ENCODE results near the gene CACNA2D1. TPM values are rescaled to one million over a fixed set of nuclear protein-coding genes. Genes with fewer than 3 reads are reported as not detected.
"Not testable (repeated sequence)": the region's sequence is repeated elsewhere in the genome, so short reads cannot be mapped to it uniquely, and the experiment has no call there.

The CACNA2D1 gene
- total and polyA plus RNA-seq, 7 experiments from 2014 or later = not detected

DNA sequence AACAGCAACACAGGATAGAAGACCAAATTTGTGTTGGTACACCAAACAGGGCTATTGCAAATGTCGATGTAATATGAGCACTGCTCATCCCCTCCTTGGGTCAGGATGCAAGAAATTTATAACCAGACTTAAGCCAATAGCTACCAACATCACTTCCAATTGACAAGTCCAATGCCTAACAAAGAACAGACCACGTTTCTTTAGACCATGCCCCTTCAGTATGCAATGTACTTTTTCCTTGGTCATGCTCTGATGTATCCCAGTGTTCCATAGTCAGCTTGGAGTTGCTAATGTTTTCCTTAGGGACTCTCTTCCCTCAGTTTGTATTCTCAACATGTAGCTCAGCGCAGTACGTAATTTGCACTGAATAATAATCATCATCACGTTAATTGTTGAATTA lies 7.8 kb downstream of the CACNA2D1 start:
- H3K36me3 ChIP-seq (ENCODE audit: control insufficient read depth in 2 of 3, insufficient read depth in 3 of 3, low read length in 3 of 3) = no peaks in the 10 kb centered on the region
- no peak overlapping the region for H3K27ac ChIP-seq (ENCODE audit: low read depth, low read length)
- Mint-ChIP-seq H3K4me3 (no peak overlapping the region), H3K4me1 (no peaks in the 10 kb centered on the region), H3K9me3 (peaks cover 0 to 6% (median 0%) of the 10 kb centered on the region in 11 donors), H3K36me3 (no peaks in the 10 kb centered on the region), H3K27me3 (peaks cover 4 to 6% (median 6%) of the 10 kb centered on the region in 5 donors), H3K27ac (no peak overlapping the region)
- no peaks in the 10 kb centered on the region for H3K4me1 ChIP-seq (ENCODE audit: control insufficient read depth in 2 of 2, insufficient read depth in 2 of 2, low read length in 2 of 2)
- CTCF ChIA-PET = no interaction called here
- no peak overlapping the region for H3K4me3 ChIP-seq (ENCODE audit: low read length)
- intact Hi-C loops (cut with micrococcal nuclease) = no loop called here
- POLR2A ChIA-PET = no interaction called here
- H3K27me3 ChIP-seq (ENCODE audit: control insufficient read depth in 2 of 2, insufficient read depth in 2 of 2, low read length in 2 of 2) = no peaks in the 10 kb centered on the region
- H3K9me3 ChIP-seq (ENCODE audit: control insufficient read depth in 2 of 3, low read length in 3 of 3) = no peaks in the 10 kb centered on the region
- ATAC-seq = no peak
- DNase-seq = no peak

DNA sequence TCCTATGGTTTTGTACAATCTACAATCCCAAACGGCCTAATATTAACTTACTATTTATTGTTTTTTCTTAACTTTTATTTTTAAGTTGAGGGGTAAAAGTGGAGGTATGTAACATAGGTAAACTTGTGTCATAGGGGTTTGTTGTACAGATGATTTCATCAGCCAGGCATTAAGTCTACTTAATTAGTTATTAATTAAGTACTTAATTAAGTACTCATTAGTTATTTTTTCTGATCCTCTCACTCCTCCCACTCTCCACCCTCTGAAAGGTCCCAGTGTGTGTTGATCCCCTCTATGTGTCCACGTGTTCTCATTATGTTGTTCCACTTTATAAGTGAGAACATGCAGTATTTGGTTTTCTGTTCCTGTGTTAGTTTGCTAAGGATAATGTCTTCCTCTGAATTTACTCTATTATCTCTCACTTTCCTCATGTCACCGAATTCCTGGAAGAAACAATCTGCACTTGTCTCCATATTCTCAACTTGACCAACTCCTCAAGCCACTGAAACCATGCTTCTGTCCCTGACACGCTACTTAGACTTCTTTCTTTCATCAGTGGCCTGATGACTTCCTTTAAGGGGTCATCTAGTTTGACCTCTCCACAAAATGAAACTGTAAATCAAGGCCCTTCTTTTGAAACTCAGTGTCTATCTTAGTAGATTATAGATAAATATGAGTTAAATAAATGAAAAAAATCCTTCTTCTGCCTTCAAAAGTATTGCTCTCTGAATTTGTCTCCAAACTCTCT lies 9.1 kb downstream of the CACNA2D1 start:
- H3K27me3 ChIP-seq (ENCODE audit: control insufficient read depth in 2 of 2, insufficient read depth in 2 of 2, low read length in 2 of 2) = no peaks in the 10 kb centered on the region
- no peak overlapping the region for H3K27ac Mint-ChIP-seq
- H3K27ac ChIP-seq (ENCODE audit: low read depth, low read length) = no peak overlapping the region
- no peaks in the 10 kb centered on the region for H3K36me3 Mint-ChIP-seq
- ATAC-seq (no peak), DNase-seq (no peak)
- H3K9me3 Mint-ChIP-seq = peaks cover 0 to 9% (median 0%) of the 10 kb centered on the region in 11 donors
- CTCF ChIA-PET = no interaction called here
- H3K27me3 Mint-ChIP-seq = no peaks in the 10 kb centered on the region
- no peaks in the 10 kb centered on the region for H3K36me3 ChIP-seq (ENCODE audit: control insufficient read depth in 2 of 3, insufficient read depth in 3 of 3, low read length in 3 of 3)
- no peaks in the 10 kb centered on the region for H3K4me1 Mint-ChIP-seq
- no peaks in the 10 kb centered on the region for H3K9me3 ChIP-seq (ENCODE audit: control insufficient read depth in 2 of 3, low read length in 3 of 3)
- POLR2A ChIA-PET = no interaction called here
- no peak overlapping the region for H3K4me3 ChIP-seq (ENCODE audit: low read length)
- no peak overlapping the region for H3K4me3 Mint-ChIP-seq
- intact Hi-C loops (cut with micrococcal nuclease) = no loop called here
- H3K4me1 ChIP-seq (ENCODE audit: control insufficient read depth in 2 of 2, insufficient read depth in 2 of 2, low read length in 2 of 2) = no peaks in the 10 kb centered on the region

DNA sequence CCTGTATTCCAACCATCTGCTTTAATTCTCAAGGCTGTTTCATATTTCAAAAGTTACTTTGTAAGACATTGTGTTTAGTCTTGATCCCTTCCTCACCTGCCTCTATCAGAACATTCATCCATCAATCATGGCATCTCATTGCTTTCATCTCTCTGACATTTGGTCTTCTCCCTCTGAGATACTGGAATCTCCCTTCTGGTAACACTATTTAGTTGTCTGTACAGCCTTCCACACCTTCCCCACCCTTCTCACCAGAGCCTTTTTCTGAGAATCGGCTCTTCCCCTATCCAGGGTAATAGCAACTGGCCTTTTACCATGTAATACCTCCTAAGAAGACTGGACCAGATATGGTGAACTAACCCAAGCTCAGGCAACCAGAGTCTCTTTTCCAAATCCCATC lies 10.1 kb downstream of the CACNA2D1 start:
- no peak for DNase-seq
- H3K27ac Mint-ChIP-seq = no peak overlapping the region
- H3K27me3 Mint-ChIP-seq = no peaks in the 10 kb centered on the region
- ChIA-PET CTCF (no interaction called here), POLR2A (no interaction called here)
- H3K4me1 Mint-ChIP-seq = no peaks in the 10 kb centered on the region
- Histone ChIP-seq H3K9me3 (ENCODE audit: control insufficient read depth in 2 of 3, low read length in 3 of 3) (no peaks in the 10 kb centered on the region), H3K27ac (ENCODE audit: low read depth, low read length) (no peak overlapping the region), H3K36me3 (ENCODE audit: control insufficient read depth in 2 of 3, insufficient read depth in 3 of 3, low read length in 3 of 3) (no peaks in the 10 kb centered on the region), H3K4me3 (ENCODE audit: low read length) (no peak overlapping the region), H3K27me3 (ENCODE audit: control insufficient read depth in 2 of 2, insufficient read depth in 2 of 2, low read length in 2 of 2) (no peaks in the 10 kb centered on the region), H3K4me1 (ENCODE audit: control insufficient read depth in 2 of 2, insufficient read depth in 2 of 2, low read length in 2 of 2) (no peaks in the 10 kb centered on the region)
- intact Hi-C loops (cut with micrococcal nuclease) = no loop called here
- H3K36me3 Mint-ChIP-seq = no peaks in the 10 kb centered on the region
- peaks cover 0 to 9% (median 0%) of the 10 kb centered on the region in 11 donors for H3K9me3 Mint-ChIP-seq
- no peak for ATAC-seq
- no peak overlapping the region for H3K4me3 Mint-ChIP-seq

DNA sequence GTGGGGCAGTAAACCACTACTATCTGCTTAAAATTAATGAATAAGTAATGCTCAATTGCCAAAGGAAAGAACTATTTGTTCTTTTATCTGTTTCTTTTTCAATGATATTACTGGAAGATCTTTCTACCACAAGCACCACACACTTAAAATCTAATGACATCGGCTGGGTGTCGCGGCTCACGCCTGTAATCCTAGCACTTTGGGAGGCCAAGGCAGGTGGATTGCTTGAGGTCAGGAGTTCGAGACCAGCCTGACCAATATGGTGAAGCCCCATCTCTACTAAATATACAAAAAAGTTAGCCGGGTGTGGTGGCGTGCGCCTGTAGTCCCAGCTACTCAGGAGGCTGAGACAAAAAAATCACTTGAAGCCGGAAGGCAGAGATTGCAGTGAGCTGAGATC lies 10.8 kb downstream of the CACNA2D1 start:
- H3K36me3 ChIP-seq (ENCODE audit: control insufficient read depth in 2 of 3, insufficient read depth in 3 of 3, low read length in 3 of 3); CTCF ChIA-PET; H3K27ac ChIP-seq (ENCODE audit: low read depth, low read length); H3K27ac Mint-ChIP-seq; H3K4me1 ChIP-seq (ENCODE audit: control insufficient read depth in 2 of 2, insufficient read depth in 2 of 2, low read length in 2 of 2); H3K36me3 Mint-ChIP-seq; intact Hi-C loops (cut with micrococcal nuclease); DNase-seq; H3K4me3 Mint-ChIP-seq; H3K27me3 ChIP-seq (ENCODE audit: control insufficient read depth in 2 of 2, insufficient read depth in 2 of 2, low read length in 2 of 2); H3K9me3 ChIP-seq (ENCODE audit: control insufficient read depth in 2 of 3, low read length in 3 of 3); H3K27me3 Mint-ChIP-seq; H3K4me3 ChIP-seq (ENCODE audit: low read length); H3K4me1 Mint-ChIP-seq; H3K9me3 Mint-ChIP-seq; ATAC-seq; POLR2A ChIA-PET: not testable (repeated sequence)

DNA sequence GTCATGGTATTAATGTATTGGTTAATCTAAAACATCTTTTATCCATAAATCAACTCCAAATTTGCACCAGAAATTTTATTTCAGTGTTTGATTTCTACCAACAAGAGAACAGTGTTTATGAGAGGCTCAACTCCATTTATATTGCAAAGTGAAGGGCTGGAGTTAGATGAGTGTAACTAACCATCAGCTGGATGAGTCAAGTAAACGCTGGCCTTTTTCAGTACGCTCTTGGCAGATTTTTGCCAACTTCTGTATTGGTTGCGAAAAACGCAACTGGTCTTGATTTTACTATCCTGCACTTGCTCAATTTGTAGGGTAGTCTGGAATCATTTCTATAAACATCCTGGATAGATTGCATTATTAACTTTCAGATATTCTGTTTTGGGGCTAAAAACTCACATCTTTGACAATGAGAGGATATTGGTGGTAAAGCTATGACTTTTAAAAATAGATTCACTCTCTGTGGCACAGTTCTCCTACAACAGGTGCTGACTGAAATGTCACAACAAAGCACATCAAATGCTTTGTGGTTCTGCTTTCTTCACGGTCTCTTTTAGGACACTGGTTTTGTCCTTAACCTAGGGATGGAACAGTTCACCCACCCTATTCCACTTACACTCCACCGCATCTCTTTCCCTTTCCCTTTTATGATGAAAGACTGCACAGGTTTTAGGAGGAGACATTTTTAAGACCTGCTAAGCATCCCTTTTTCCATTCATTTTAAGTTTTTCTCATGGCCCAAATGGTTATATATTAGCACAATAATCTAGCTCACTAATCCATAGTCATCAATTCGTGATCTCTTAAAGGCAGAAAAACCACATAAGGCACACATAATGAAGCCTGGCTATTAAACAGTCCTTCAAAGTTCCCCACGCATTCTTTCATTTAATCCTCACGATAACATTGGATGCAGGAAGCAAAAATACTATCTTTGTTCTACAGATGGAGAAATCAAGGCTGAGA lies 12.8 kb downstream of the CACNA2D1 start:
- intact Hi-C loops (cut with micrococcal nuclease) = no loop called here
- Histone ChIP-seq H3K27me3 (ENCODE audit: control insufficient read depth in 2 of 2, insufficient read depth in 2 of 2, low read length in 2 of 2) (no peaks in the 10 kb centered on the region), H3K27ac (ENCODE audit: low read depth, low read length) (no peak overlapping the region), H3K36me3 (ENCODE audit: control insufficient read depth in 2 of 3, insufficient read depth in 3 of 3, low read length in 3 of 3) (no peaks in the 10 kb centered on the region), H3K9me3 (ENCODE audit: control insufficient read depth in 2 of 3, low read length in 3 of 3) (no peaks in the 10 kb centered on the region), H3K4me1 (ENCODE audit: control insufficient read depth in 2 of 2, insufficient read depth in 2 of 2, low read length in 2 of 2) (no peaks in the 10 kb centered on the region), H3K4me3 (ENCODE audit: low read length) (no peak overlapping the region)
- DNase-seq (no peak), ATAC-seq (no peak)
- ChIA-PET POLR2A (no interaction called here), CTCF (no interaction called here)
- no peak overlapping the region for H3K4me3 Mint-ChIP-seq
- no peaks in the 10 kb centered on the region for H3K4me1 Mint-ChIP-seq
- no peaks in the 10 kb centered on the region for H3K36me3 Mint-ChIP-seq
- H3K9me3 Mint-ChIP-seq = peaks cover 0 to 9% (median 0%) of the 10 kb centered on the region in 11 donors
- H3K27me3 Mint-ChIP-seq = no peaks in the 10 kb centered on the region
- no peak overlapping the region for H3K27ac Mint-ChIP-seq

DNA sequence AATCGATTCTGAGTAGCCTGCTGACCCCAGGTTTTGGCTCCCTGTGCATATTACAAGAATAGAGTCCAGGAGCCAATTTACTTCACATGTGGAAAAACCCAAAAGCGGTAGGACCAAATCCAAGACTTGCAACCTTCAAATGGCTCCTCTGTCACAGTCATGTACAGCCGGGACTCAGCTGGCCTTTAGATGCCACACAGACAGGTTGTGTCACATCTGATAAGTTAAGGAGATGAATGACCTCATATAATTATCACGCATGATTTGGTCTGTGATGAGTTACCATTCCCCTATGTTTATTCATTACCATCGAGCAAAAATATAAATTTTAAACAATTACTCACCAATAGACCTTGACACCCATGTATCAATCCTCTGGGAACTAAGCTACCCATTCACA lies 14.2 kb downstream of the CACNA2D1 start:
- POLR2A ChIA-PET = no interaction called here
- Histone ChIP-seq H3K36me3 (ENCODE audit: control insufficient read depth in 2 of 3, insufficient read depth in 3 of 3, low read length in 3 of 3) (no peaks in the 10 kb centered on the region), H3K27me3 (ENCODE audit: control insufficient read depth in 2 of 2, insufficient read depth in 2 of 2, low read length in 2 of 2) (no peaks in the 10 kb centered on the region), H3K4me3 (ENCODE audit: low read length) (no peak overlapping the region), H3K27ac (ENCODE audit: low read depth, low read length) (no peak overlapping the region), H3K4me1 (ENCODE audit: control insufficient read depth in 2 of 2, insufficient read depth in 2 of 2, low read length in 2 of 2) (no peaks in the 10 kb centered on the region), H3K9me3 (ENCODE audit: control insufficient read depth in 2 of 3, low read length in 3 of 3) (no peaks in the 10 kb centered on the region)
- H3K4me1 Mint-ChIP-seq = no peaks in the 10 kb centered on the region
- H3K36me3 Mint-ChIP-seq = no peaks in the 10 kb centered on the region
- no peak overlapping the region for H3K27ac Mint-ChIP-seq
- no peaks in the 10 kb centered on the region for H3K27me3 Mint-ChIP-seq
- ATAC-seq (no peak), DNase-seq (no peak)
- CTCF ChIA-PET = no interaction called here
- intact Hi-C loops (cut with micrococcal nuclease) = no loop called here
- no peak overlapping the region for H3K4me3 Mint-ChIP-seq
- peaks cover 0 to 9% (median 0%) of the 10 kb centered on the region in 11 donors for H3K9me3 Mint-ChIP-seq

Measured in naive thymus-derived CD4-positive, alpha-beta T cell (primary cell).